ENCODE measurements around the gene IPO4.

The IPO4 gene

DNA sequence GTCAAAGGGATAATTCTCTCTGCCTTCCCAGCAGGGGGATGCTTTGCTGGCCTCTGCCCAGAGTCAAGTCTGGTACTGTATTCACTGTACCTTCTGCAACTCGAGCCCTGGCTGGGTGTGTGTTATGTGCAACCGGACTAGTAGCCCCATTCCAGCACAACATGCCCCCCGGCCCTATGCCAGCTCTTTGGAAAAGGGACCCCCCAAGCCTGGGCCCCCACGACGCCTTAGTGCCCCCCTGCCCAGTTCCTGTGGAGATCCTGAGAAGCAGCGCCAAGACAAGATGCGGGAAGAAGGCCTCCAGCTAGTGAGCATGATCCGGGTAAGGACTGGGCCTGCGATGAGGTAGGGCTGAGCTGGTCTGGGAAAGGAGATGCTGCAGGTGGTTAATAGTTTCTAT is 38.0 kb downstream of the IPO4 start:
- H3K79me2 ChIP-seq (ENCODE audit: low read length) = peaks cover 28% of the 10 kb centered on the region
- H4K20me1 ChIP-seq (ENCODE audit: insufficient read depth, low read length) = no peaks in the 10 kb centered on the region
- peaks cover 8% of the 10 kb centered on the region for H3K4me1 ChIP-seq (ENCODE audit: low read length)
- H3K9me3 ChIP-seq (replicated peaks; ENCODE audit: insufficient read depth, low read length) = no peaks in the 10 kb centered on the region
- H3K27me3 ChIP-seq (replicated peaks; ENCODE audit: insufficient read depth, low read length) = no peaks in the 10 kb centered on the region
- H2AFZ ChIP-seq (ENCODE audit: low read length) = no peak overlapping the region
- H3K4me3 ChIP-seq (ENCODE audit: low read length) = no peak overlapping the region
- H3K9me2 ChIP-seq (replicated peaks; ENCODE audit: insufficient read depth, low read length) = no peaks in the 10 kb centered on the region
- no peaks in the 10 kb centered on the region for H3K36me3 ChIP-seq (replicated peaks; ENCODE audit: insufficient read depth, low read length)
- H3K4me2 ChIP-seq (ENCODE audit: low read depth, low read length) = no peak overlapping the region
- H3K9ac ChIP-seq (ENCODE audit: low read length) = no peak overlapping the region
- H3K27ac ChIP-seq (ENCODE audit: low read length) = no peak overlapping the region
- TF ChIP-seq, protein P1, sequence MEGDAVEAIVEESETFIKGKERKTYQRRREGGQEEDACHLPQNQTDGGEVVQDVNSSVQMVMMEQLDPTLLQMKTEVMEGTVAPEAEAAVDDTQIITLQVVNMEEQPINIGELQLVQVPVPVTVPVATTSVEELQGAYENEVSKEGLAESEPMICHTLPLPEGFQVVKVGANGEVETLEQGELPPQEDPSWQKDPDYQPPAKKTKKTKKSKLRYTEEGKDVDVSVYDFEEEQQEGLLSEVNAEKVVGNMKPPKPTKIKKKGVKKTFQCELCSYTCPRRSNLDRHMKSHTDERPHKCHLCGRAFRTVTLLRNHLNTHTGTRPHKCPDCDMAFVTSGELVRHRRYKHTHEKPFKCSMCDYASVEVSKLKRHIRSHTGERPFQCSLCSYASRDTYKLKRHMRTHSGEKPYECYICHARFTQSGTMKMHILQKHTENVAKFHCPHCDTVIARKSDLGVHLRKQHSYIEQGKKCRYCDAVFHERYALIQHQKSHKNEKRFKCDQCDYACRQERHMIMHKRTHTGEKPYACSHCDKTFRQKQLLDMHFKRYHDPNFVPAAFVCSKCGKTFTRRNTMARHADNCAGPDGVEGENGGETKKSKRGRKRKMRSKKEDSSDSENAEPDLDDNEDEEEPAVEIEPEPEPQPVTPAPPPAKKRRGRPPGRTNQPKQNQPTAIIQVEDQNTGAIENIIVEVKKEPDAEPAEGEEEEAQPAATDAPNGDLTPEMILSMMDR (IDR thresholded peaks at IDR 0.05; ENCODE audit: low read length) = no peak
- no peak for TF ChIP-seq EZH2 (optimal IDR thresholded peaks at IDR 0.05; ENCODE audit: low read depth, low read length)
- TF ChIP-seq EZH2phosphoT487 (IDR thresholded peaks at IDR 0.05; ENCODE audit: low read length) = no peak
- no peak for DNase-seq
- peaks cover 5% of the 10 kb centered on the region; the same call in 1 of the 2 replicates for H3F3A ChIP-seq (ENCODE audit: insufficient read depth, low read length)

DNA sequence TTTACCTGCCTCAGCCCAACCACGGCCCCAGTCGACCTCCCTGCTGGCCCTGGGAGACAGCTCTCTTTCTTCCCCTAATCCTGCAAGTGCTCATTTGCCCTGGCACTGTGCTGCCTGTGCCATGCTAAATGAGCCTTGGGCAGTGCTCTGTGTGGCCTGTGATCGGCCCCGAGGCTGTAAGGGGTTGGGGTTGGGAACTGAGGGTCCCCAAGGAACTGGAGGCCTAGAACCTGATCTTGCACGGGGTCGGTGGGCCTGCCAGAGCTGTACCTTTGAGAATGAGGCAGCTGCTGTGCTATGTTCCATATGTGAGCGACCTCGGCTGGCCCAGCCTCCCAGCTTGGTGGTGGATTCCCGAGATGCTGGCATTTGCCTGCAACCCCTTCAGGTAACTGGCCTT is 38.6 kb downstream of the IPO4 start:
- Histone ChIP-seq H3K9me2 (replicated peaks; ENCODE audit: insufficient read depth, low read length) (no peaks in the 10 kb centered on the region), H3K4me1 (ENCODE audit: low read length) (peaks cover 11% of the 10 kb centered on the region), H3K9me3 (replicated peaks; ENCODE audit: insufficient read depth, low read length) (no peaks in the 10 kb centered on the region), H3K27ac (ENCODE audit: low read length) (no peak overlapping the region), H3K4me2 (ENCODE audit: low read depth, low read length) (no peak overlapping the region), H3K4me3 (ENCODE audit: low read length) (no peak overlapping the region), H3K27me3 (replicated peaks; ENCODE audit: insufficient read depth, low read length) (no peaks in the 10 kb centered on the region), H3K36me3 (replicated peaks; ENCODE audit: insufficient read depth, low read length) (no peaks in the 10 kb centered on the region), H2AFZ (ENCODE audit: low read length) (no peak overlapping the region), H3K79me2 (ENCODE audit: low read length) (peaks cover 33% of the 10 kb centered on the region), H4K20me1 (ENCODE audit: insufficient read depth, low read length) (no peaks in the 10 kb centered on the region), H3K9ac (ENCODE audit: low read length) (no peak overlapping the region), H3F3A (ENCODE audit: insufficient read depth, low read length) (peaks cover 5% of the 10 kb centered on the region; the same call in 1 of the 2 replicates)
- no peak for DNase-seq
- TF ChIP-seq EZH2phosphoT487 (IDR thresholded peaks at IDR 0.05; ENCODE audit: low read length) = no peak
- TF ChIP-seq, protein P1 (IDR thresholded peaks at IDR 0.05; ENCODE audit: low read length) = no peak
- no peak for TF ChIP-seq EZH2 (optimal IDR thresholded peaks at IDR 0.05; ENCODE audit: low read depth, low read length)

DNA sequence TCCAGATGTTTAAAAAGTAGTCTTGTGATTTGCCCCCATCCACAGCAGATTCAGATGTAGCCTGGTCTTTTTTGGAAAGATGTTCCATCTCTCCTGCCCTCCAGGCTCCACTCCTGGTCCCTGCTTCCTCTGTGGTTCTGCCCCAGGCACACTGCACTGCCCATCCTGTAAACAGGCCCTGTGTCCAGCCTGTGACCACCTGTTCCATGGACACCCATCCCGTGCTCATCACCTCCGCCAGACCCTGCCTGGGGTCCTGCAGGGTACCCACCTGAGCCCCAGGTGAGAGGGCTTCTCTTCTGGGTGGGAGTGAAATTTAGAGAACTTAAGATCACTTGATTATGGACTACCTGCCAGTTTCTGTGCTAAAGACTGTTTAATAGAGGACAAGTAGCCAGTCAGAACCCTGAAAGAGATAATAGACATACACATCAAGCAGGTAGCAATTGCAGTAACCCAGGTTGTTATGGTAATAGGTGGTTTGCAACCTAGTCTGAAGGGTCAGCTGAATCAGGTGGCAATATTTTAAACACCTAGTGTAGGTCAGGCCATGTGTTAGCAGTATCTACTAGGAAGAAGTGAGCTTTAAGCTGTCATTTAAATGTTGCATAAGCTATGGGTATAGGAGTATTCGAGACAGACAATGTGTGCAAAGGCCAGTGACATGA is 39.2 kb downstream of the IPO4 start:
- Histone ChIP-seq H2AFZ (ENCODE audit: low read length) (no peak overlapping the region), H4K20me1 (ENCODE audit: insufficient read depth, low read length) (no peaks in the 10 kb centered on the region), H3K27me3 (replicated peaks; ENCODE audit: insufficient read depth, low read length) (no peaks in the 10 kb centered on the region), H3F3A (ENCODE audit: insufficient read depth, low read length) (peaks cover 5% of the 10 kb centered on the region; the same call in 1 of the 2 replicates), H3K4me1 (ENCODE audit: low read length) (peaks cover 11% of the 10 kb centered on the region), H3K9ac (ENCODE audit: low read length) (no peak overlapping the region), H3K79me2 (ENCODE audit: low read length) (peaks cover 39% of the 10 kb centered on the region), H3K27ac (ENCODE audit: low read length) (no peak overlapping the region), H3K4me2 (ENCODE audit: low read depth, low read length) (no peak overlapping the region), H3K9me2 (replicated peaks; ENCODE audit: insufficient read depth, low read length) (no peaks in the 10 kb centered on the region), H3K4me3 (ENCODE audit: low read length) (no peak overlapping the region), H3K9me3 (replicated peaks; ENCODE audit: insufficient read depth, low read length) (no peaks in the 10 kb centered on the region), H3K36me3 (replicated peaks; ENCODE audit: insufficient read depth, low read length) (no peaks in the 10 kb centered on the region)
- no peak for DNase-seq
- TF ChIP-seq EZH2phosphoT487 (IDR thresholded peaks at IDR 0.05; ENCODE audit: low read length) (no peak), EZH2 (optimal IDR thresholded peaks at IDR 0.05; ENCODE audit: low read depth, low read length) (no peak)
- TF ChIP-seq, protein P1 (IDR thresholded peaks at IDR 0.05; ENCODE audit: low read length) = no peak
